IMR-90 (cell line): ENCODE results near the gene TMEM14B. TPM values are rescaled to one million over a fixed set of nuclear protein-coding genes. Genes with fewer than 3 reads are reported as not detected.
A peak's percentile ranks its signal among the peaks of the same experiment; 100 is the strongest.

Experiments
- ATAC-seq: fragments of 200-7000 bp; cut with Tn5 transposase; 2 replicates; pipeline ENCODE4 v1.9.1; 2020; ENCODE audit warnings: low read depth, mild to moderate bottlenecking, moderate library complexity
- BruUV-seq: library from RNA; stranded (reverse); fragments of 400-500 nt; replicated peaks from 2 replicates; lab custom pipeline; 2021; lab: Mats Ljungman, UMichigan
- CTCF ChIA-PET: fragments of 300-600 bp; formaldehyde crosslinking; extraction: SDS; loops from one replicate; lab custom pipeline; 2021; ENCODE audit warnings: antibody characterized with exemption; lab: Yijun Ruan, JAX
- POLR2A ChIA-PET: fragments of 300-600 bp; sonication (Branson Sonifier 250); formaldehyde crosslinking; loops from one replicate; lab custom pipeline; 2022; ENCODE audit warnings: antibody characterized with exemption; ENCODE audit not compliant: unreplicated experiment; lab: Charles Lee
- DNase-seq: peaks from one replicate; pipeline ENCODE4 v3.0.0; 2013
- H2AFZ ChIP-seq: replicated peaks from 2 replicates; pipeline ENCODE3; 2013; ENCODE audit warnings: low read length, mild to moderate bottlenecking; ENCODE audit not compliant: poor library complexity
- H2AK5ac ChIP-seq: 2 replicates; pipeline ENCODE4 v1.6.1; 2013; ENCODE audit warnings: low read depth, low read length, inconsistent platforms
- H2AK9ac ChIP-seq: replicated peaks from 2 replicates; pipeline ENCODE3; 2013; ENCODE audit warnings: mild to moderate bottlenecking, low read depth, low read length, moderate library complexity; ENCODE audit not compliant: poor library complexity
- H2BK120ac ChIP-seq: 2 replicates; pipeline ENCODE4 v1.6.1; 2013; ENCODE audit warnings: low read depth, low read length, inconsistent platforms
- H2BK15ac ChIP-seq: 3 replicates; pipeline ENCODE4 v1.6.1; 2013; ENCODE audit warnings: low read depth, low read length, inconsistent platforms
- H2BK20ac ChIP-seq: 2 replicates; pipeline ENCODE4 v1.6.1; 2013; ENCODE audit warnings: low read depth, mild to moderate bottlenecking, inconsistent platforms, low read length, moderate library complexity
- H2BK5ac ChIP-seq: 2 replicates; pipeline ENCODE4 v1.6.1; 2013; ENCODE audit warnings: mild to moderate bottlenecking, low read depth, low read length, inconsistent platforms; ENCODE audit not compliant: poor library complexity, severe bottlenecking
- H3K14ac ChIP-seq: replicated peaks from 2 replicates; pipeline ENCODE4 v1.6.1; 2013; ENCODE audit warnings: low read depth, low read length, inconsistent platforms
- H3K18ac ChIP-seq: 2 replicates; pipeline ENCODE4 v1.6.1; 2013; ENCODE audit warnings: low read depth, low read length, control low read depth
- H3K23ac ChIP-seq: 2 replicates; pipeline ENCODE4 v1.6.1; 2013; ENCODE audit warnings: low read depth, low read length, inconsistent platforms
- H3K27ac ChIP-seq: 2 replicates; pipeline ENCODE4 v1.5.1; 2013; ENCODE audit warnings: mild to moderate bottlenecking, control low read depth, low read length; ENCODE audit not compliant: insufficient read depth
- H3K27me3 ChIP-seq: 2 replicates; pipeline ENCODE4 v1.6.1; 2013; ENCODE audit warnings: low read length; ENCODE audit not compliant: control insufficient read depth, insufficient read depth
- H3K36me3 ChIP-seq: 2 replicates; pipeline ENCODE4 v1.6.1; 2013; ENCODE audit warnings: low read length, mixed read lengths; ENCODE audit not compliant: control insufficient read depth, insufficient read depth
- H3K4ac ChIP-seq: 2 replicates; pipeline ENCODE4 v1.6.1; 2013; ENCODE audit warnings: low read depth, low read length, inconsistent platforms
- H3K4me1 ChIP-seq: 2 replicates; pipeline ENCODE4 v1.6.1; 2013; ENCODE audit warnings: low read length, mixed read lengths; ENCODE audit not compliant: control insufficient read depth, insufficient read depth
- H3K4me2 ChIP-seq: 2 replicates; pipeline ENCODE4 v1.6.1; 2013; ENCODE audit warnings: low read depth, mild to moderate bottlenecking, control low read depth, low read length, moderate library complexity
- H3K4me3 ChIP-seq: 2 replicates; pipeline ENCODE4 v1.5.1; 2013; ENCODE audit warnings: low read depth, mild to moderate bottlenecking, control low read depth, low read length, moderate library complexity; ENCODE audit not compliant: insufficient read depth
- H3K56ac ChIP-seq: 2 replicates; pipeline ENCODE4 v1.6.1; 2013; ENCODE audit warnings: low read length, inconsistent platforms; ENCODE audit not compliant: insufficient read depth; ENCODE audit errors: extremely low read depth
- H3K79me1 ChIP-seq, 2 experiments: 2 replicates each; pipeline ENCODE4 v1.6.1; 2013; ENCODE audit warnings: low read length in 2 of 2, inconsistent platforms in 1 of 2, low read depth in 1 of 2
- H3K9ac ChIP-seq: 2 replicates; pipeline ENCODE4 v1.6.1; 2013; ENCODE audit warnings: low read depth, low read length, control low read depth
- H3K9me1 ChIP-seq: 2 replicates; pipeline ENCODE4 v1.6.1; 2013; ENCODE audit warnings: low read length, inconsistent platforms; ENCODE audit not compliant: insufficient read depth
- H3K9me3 ChIP-seq: 2 replicates; pipeline ENCODE4 v1.6.1; 2013; ENCODE audit warnings: low read length; ENCODE audit not compliant: control insufficient read depth, insufficient read depth
- H4K20me1 ChIP-seq: 2 replicates; pipeline ENCODE4 v1.6.1; 2013; ENCODE audit warnings: low read length, inconsistent platforms; ENCODE audit not compliant: insufficient read depth
- H4K5ac ChIP-seq: 2 replicates; pipeline ENCODE4 v1.6.1; 2013; ENCODE audit warnings: mild to moderate bottlenecking, low read depth, low read length, control low read depth
- H4K8ac ChIP-seq, 2 experiments: 2 replicates each; pipeline ENCODE4 v1.6.1; 2013; ENCODE audit warnings: low read depth in 2 of 2, low read length in 2 of 2, control low read depth in 1 of 2, inconsistent platforms in 1 of 2
- H4K91ac ChIP-seq: 2 replicates; pipeline ENCODE4 v1.6.1; 2013; ENCODE audit warnings: low read depth, low read length, inconsistent platforms; ENCODE audit not compliant: insufficient read depth
- BHLHE40 ChIP-seq: fragments of 150-350 bp; IDR thresholded peaks from 2 replicates; pipeline ENCODE4 v1.6.1; 2016; ENCODE audit warnings: mild to moderate bottlenecking, low read depth, low read length
- CEBPB ChIP-seq: IDR thresholded peaks from 2 replicates; pipeline ENCODE4 v1.6.1; 2012; ENCODE audit warnings: low read depth, low read length, improper control_type of control experiment
- CHD1 ChIP-seq: IDR thresholded peaks from 2 replicates; pipeline ENCODE4 v1.6.1; 2012; ENCODE audit warnings: low read depth, low read length, improper control_type of control experiment
- ELK1 ChIP-seq: fragments of 150-350 bp; IDR thresholded peaks from 2 replicates; pipeline ENCODE4 v1.6.1; 2016; ENCODE audit warnings: low read depth, mild to moderate bottlenecking, low read length, moderate library complexity, borderline replicate concordance
- MAFK ChIP-seq: IDR thresholded peaks from 2 replicates; pipeline ENCODE4 v1.6.1; 2012; ENCODE audit warnings: low read depth, low read length, improper control_type of control experiment
- MAZ ChIP-seq: IDR thresholded peaks from 2 replicates; pipeline ENCODE4 v1.6.1; 2012; ENCODE audit warnings: low read depth, mild to moderate bottlenecking, low read length, improper control_type of control experiment, moderate library complexity, borderline replicate concordance
- MXI1 ChIP-seq: IDR thresholded peaks from 2 replicates; pipeline ENCODE4 v1.6.1; 2012; ENCODE audit warnings: low read depth, mild to moderate bottlenecking, low read length, moderate library complexity, borderline replicate concordance
- POLR2A ChIP-seq: IDR thresholded peaks from 2 replicates; pipeline ENCODE4 v1.6.1; 2012; ENCODE audit warnings: mild to moderate bottlenecking, low read depth, low read length
- RFX5 ChIP-seq: IDR thresholded peaks from 2 replicates; pipeline ENCODE4 v1.8.0; 2012; ENCODE audit warnings: low read depth, mild to moderate bottlenecking, low read length, moderate library complexity
- SMC3 ChIP-seq: fragments of 150-350 bp; IDR thresholded peaks from 2 replicates; pipeline ENCODE4 v1.6.1; 2016; ENCODE audit warnings: low read depth, mild to moderate bottlenecking, antibody characterized with exemption, low read length, moderate library complexity
- WGBS, 2 experiments: methylation state at CpG; one replicate each; pipeline versions ENCODE4 v1.1.5 to v1.1.7; 2013; ENCODE audit warnings: missing lambda C conversion rate in 2 of 2; ENCODE audit not compliant: insufficient read length in 1 of 2; ENCODE audit errors: extremely low coverage in 2 of 2; 5-methylcytosine and 5-hydroxymethylcytosine counted together
- dilution Hi-C: fragments of 300-500 bp; cut with HindIII; formaldehyde crosslinking; loops from one replicate; pipeline ENCODE4 v1.14.3; 2018; ENCODE audit warnings: low sequenced_read_pairs; ENCODE audit not compliant: unreplicated experiment
- in situ Hi-C: fragments of 300-500 bp; cut with MboI; formaldehyde crosslinking; loops from 3 replicates; pipeline ENCODE4 v1.14.3; 2019; ENCODE audit warnings: low sequenced_read_pairs, inconsistent platforms, mixed read lengths
- intact Hi-C: fragments of 100-400 bp; cut with micrococcal nuclease; formaldehyde crosslinking; loops from 2 replicates; pipeline ENCODE4 v1.10.0; 2022
- polyA plus RNA-seq, 3 experiments: library from polyadenylated mRNA; depleted of rRNA; stranded (reverse); fragments of >200 nt; gene quantifications; 2 replicates each; pipeline ENCODE4 v1.2.3, GENCODE V29; 2012; ENCODE audit warnings: low replicate concordance in 1 of 3
- total RNA-seq: library from RNA; depleted of rRNA; stranded (reverse); fragments of >200 nt; gene quantifications from 2 replicates; pipeline ENCODE4 v1.2.3, GENCODE V29; 2012

The TMEM14B gene
- total and polyA plus RNA-seq, 2 of the 4 experiments (the other 2 are of a cell fraction), result 66.5 to 81.4 TPM

DNA sequence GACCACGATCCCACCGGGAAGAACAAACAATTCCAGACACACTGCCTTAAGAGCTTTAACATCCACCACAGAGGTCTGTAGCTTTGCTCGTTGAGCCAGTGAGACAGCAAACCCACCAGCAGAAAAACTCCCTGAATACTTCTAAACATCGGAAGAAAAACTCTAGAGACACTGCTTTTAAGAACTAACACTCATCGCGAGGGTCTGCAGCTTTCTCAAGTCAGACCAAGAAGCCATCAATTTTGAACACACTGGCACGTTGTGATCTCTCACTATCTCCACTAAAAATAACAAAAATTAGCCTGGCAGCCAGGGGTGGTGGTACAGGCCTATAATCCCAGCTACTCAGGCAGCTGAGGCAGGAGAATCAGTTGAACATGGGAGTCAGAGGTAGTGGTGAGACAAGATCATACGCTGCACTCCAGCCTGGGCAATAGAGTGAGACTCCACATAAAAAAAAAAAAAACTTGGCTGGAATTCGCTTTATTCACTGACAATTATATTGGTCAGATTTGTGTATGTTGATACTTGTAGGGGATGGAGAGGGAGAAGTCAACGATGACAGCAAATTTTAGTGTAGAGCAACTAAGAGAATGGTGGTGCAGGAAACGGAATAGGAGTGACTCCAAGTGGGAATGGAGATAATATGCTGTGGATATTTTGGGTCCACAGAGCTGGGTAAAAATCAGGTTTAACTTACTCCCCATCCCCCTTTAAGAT lies 25.6 kb upstream of the TMEM14B start (continued):
- no peak for TF ChIP-seq MAFK

DNA sequence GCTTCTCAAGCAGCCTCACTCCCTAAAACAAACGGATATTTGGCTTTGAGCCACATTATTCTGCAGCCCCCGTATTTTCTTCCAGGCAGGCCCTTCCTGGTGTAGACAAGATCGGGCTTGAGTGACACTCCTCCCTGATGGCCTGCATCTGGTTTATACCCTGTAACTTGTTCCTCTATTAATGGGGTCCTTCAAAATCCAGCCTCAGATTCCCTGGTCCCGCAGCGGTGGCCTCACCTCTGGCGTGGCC lies 25.1 kb upstream of the TMEM14B start:
- Histone ChIP-seq H2BK20ac (peak overlapping the region; percentile 35; the same call in 1 of the 2 replicates), H3K36me3 (peaks cover 14% of the 10 kb centered on the region), H4K8ac (peak overlapping the region; percentile 91 to 96), H3K9me3 (peaks cover 9% of the 10 kb centered on the region), H4K91ac (peak overlapping the region; percentile 69), H3K18ac (peak overlapping the region; percentile 64), H4K5ac (peak overlapping the region; percentile 85), H3K27me3 (no peaks in the 10 kb centered on the region), H2AFZ (peak overlapping the region; percentile 90), H3K4ac (peak overlapping the region; percentile 85), H3K9ac (peak overlapping the region; percentile 75), H2BK5ac (peak overlapping the region; percentile 75), H2BK120ac (peak overlapping the region; percentile 66; the same call in 1 of the 2 replicates), H3K23ac (peak overlapping the region; percentile 48; the same call in 1 of the 2 replicates), H3K79me1 (peaks cover 23 to 52% of the 10 kb centered on the region in 2 experiments), H3K9me1 (peaks cover 9% of the 10 kb centered on the region), H3K14ac (peak overlapping the region; percentile 65), H2BK15ac (no peak overlapping the region), H4K20me1 (peaks cover 4% of the 10 kb centered on the region; the same call in 1 of the 2 replicates), H3K4me3 (peak overlapping the region; percentile 91), H3K56ac (peak overlapping the region; percentile 51; the same call in 1 of the 2 replicates), H3K4me1 (peaks cover 8% of the 10 kb centered on the region), H3K4me2 (peak overlapping the region; percentile 85), H3K27ac (peak overlapping the region; percentile 82), H2AK5ac (no peak overlapping the region), H2AK9ac (peak overlapping the region; percentile 67)
- dilution Hi-C loops, result no loop called here
- DNase-seq (no peak), ATAC-seq (no peak)
- TF ChIP-seq MAZ, result no peak
- no peak for TF ChIP-seq CEBPB
- no peak for TF ChIP-seq POLR2A
- TF ChIP-seq ELK1, result no peak
- no peak for TF ChIP-seq RFX5
- no peak for TF ChIP-seq BHLHE40
- no peak for TF ChIP-seq MXI1
- TF ChIP-seq SMC3, result no peak
- TF ChIP-seq CHD1, result no peak
- 4% methylated on average over 6 of the region's 6 CpGs; no CpG with 5 or more reads in 1 of the 2 experiments for WGBS, 2 experiments
- in situ Hi-C loops, result no loop called here
- POLR2A ChIA-PET, result interaction anchor here (0.5 kb wide), 1 partner anchor 41 kb away, joined by 3 read pairs; no protein-coding TSS in a partner anchor
- intact Hi-C loops, result loop anchor here (5.0 kb wide), 1 partner anchor 80 kb away; no protein-coding TSS in a partner anchor
- no TSS peak for BruUV-seq
- CTCF ChIA-PET, result interaction anchor here (0.6 kb wide), 1 partner anchor 1909 kb away, joined by 5 read pairs; no protein-coding TSS in a partner anchor
